NCI-H2081 (cell line): ENCODE results near the gene TTC1.
"Not testable (repeated sequence)": the region's sequence is repeated elsewhere in the genome, so short reads cannot be mapped to it uniquely, and the experiment has no call there.

Source experiments
- DNase-seq, 2 experiments: peaks; one replicate each; lab custom pipeline; 2025; lab: John Stamatoyannopoulos, UW

The TTC1 gene, protein sequence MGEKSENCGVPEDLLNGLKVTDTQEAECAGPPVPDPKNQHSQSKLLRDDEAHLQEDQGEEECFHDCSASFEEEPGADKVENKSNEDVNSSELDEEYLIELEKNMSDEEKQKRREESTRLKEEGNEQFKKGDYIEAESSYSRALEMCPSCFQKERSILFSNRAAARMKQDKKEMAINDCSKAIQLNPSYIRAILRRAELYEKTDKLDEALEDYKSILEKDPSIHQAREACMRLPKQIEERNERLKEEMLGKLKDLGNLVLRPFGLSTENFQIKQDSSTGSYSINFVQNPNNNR

DNA sequence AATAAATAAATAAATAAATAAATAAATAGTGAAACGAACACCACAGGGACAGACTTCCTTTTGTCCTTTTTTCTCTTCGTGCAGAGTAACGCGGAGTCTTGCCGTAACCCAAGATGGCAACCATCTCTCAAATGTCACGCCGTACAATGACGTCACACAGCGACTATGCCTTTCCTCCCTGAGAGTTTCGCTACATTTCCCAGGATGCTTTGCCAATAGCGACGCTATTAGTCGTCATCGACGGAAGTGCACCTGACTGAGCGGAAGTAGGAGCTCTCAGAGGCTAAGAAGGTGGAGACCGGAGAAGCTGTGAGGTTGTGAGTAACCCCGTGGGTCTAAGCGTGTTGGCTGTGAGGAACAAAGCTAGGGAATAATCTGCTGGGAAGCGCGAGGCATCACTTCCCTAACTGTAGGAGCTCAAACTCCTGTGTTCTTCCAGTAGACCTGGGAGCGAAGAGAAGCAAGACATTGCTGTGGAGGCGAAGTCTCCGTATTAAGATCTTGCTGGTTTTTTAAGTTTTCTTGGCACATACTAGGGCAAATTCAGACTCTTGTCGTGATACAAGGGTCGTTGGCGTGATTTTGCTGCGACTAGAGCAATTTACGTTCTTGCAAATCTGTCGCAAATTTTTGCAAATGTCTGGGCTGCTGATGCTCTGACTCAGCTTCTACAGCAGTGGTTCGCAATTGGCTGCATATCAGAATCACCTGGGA, at the start of gene TTC1:
Gene TTC1 (plus strand): TSS at position 263 of the 714 bp plus-strand sequence. CDS start 1,390 bp downstream, outside the sequence.
- DNase-seq, result peak; percentile 96 to 99

DNA sequence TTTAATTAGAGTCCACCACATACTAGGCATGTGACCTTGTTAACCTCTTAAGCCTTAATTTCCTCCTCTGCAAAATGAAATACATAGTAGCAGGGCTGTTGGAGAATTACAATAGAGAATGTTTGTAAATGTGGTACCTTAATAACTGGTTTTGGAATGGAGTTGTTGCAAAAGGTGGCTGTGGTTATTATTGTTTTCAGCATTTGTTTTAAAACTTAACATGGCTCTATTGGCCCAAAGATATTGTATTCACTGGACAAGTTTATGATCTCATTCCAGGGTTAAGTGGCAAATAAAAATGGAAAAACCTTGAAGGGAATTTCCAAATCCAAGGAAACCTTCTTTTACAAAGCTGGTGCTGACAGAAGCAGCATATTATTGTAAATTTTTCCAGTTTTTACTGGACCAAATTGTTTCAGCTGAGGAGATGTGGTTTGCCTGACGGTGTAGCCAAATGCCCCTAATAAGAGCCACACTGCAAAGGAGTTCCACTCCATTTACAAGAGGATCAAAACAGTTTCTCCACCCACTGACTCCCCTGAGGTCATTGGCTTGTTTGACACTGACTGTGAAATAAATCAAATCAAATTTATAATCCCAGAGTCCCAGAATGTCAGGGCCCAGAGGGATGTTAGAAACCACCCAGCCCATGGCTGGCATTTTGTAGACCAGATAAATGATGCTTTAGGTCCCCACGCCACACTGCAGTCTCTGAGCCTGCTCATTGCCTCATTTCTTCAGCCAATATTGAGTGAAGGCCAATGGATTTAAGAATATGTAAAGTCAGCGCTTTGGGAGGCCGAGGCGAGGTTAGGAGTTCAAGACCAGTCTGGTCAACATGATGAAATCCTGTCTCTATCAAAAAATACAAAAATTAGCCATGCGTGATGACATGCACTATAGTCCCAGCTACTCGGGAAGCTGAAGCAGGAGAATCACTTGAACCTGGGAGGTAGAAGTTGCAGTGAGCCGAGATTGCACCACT, 47.5 kb upstream of the TTC1 start:
- no peak for DNase-seq

DNA sequence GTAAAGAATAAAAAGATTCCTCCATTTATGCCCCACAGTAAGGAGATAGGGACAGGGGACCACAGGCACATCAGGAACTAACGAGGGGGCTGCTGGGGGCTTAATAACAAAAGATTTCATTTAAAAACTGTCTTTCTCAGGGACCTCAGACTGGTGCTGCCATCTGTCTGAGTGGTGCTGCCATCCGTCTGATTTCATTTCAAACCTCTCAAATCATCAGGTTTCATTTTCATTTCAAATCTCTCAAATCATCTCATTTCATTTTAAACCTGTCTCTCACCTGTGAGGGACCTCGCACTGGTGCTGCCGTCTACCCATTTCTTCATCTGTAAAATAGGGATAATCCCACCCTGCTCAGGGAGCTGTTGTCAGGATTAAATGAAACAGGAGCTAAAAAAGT, 46.7 kb upstream of the TTC1 start:
- DNase-seq, result no peak

DNA sequence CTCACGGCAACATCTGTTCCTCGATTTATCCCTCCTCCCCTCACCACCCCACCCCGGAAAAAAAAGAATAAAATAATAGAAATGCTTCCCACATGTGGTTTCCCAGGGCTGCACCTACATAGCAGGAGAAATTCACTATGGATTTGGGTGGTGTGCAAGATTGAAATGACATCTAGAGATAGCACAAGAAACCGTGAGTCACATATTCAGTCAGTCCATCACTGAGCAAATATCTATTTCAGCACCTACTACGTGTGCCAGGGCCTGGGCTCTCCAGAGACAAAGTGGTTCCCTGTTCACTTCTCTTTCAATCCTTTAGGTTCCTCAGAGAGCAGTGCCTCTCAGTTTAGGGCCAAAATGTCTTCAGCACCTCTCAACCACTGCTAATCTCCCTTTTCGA, 45.0 kb upstream of the TTC1 start:
- no peak for DNase-seq

DNA sequence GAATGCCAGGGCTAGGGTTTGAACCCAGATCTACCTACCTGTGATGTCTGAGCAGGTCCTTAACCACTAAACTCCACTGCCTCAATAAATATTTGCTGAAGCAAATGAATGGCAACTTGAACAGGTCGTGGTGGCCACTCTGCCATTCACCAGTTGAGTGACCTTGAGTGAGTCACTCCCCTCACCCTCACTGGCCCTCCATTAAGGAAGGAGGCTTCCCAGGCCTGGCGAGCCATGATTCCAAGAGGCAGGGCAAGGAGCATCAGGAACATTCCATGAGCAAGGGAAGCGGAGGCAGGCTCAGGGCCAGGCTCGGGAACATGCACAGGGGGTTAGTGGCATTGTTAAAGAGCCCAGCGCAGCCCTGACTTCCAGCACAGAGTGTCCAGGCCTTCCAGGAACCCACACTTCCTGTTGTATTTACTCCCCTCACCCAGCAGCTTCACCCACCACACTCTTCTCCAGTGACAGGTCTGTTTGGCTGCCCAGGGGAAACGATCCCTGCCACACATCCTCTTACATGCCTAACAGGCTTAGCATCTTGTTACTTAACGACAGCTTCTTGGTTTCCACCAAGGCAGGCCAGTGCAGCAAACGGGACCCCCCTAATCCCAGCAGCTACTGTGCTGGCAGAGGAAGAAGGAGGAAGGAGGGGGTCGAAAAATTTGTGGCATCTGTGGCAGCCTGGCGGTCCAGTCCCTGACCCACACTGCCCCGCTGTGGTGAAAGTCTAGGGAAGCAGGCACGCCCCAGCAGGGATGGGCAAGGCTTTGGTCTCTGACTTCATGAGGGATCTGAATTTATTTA, 43.7 kb upstream of the TTC1 start:
- peak in 1 of 2 experiments; percentile 4 for DNase-seq

DNA sequence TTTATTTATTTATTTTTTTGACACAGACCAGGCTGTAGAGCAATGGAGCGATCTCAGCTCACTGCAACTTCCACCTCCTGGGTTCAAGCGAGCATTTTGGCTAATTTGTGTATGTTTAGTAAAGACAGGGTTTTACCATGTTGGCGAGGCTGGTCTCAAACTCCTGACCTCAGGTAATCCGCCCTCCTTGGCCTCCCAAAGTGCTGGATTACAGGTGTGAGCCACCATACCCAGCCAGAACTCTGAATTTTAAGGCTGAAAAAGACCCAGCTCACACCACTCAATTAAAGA, 43.2 kb upstream of the TTC1 start:
- DNase-seq, result not testable (repeated sequence)

DNA sequence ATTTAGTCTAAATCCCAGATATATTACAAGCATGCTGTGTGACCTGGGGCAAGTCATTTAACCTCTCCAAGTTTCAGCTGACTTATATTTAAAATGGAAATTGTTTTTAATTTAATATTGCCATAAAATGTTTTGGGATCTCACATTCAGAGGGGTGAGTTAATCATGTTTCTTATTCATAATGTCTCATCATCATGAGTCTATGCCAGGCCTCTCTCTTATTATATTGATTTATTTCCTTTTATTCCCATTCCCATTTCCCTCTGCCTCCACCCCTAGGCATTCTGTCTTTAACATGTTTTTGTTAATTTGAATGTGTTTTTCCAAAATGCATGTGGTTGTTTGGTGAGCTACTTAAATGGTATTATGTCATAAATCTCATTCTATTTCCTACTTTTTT, 39.0 kb upstream of the TTC1 start:
- no peak for DNase-seq

DNA sequence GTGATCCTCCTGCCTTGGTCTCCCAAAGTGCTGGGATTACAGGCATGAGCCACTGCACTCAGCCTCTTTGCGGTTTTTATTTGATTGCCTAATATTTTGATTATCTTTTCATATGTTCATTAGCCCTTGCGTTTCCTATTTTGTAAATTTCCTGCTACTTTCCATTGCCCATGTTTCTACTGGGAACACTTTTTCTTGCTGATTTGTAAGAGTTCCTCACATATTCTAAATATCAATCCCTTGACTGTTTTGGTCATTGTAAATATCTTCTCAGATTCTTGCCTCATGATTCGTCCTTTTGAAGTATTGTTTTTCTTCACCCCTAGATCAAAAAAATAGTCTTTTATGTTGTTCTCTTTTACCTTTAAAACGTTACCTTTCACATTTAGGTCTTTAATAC, 37.9 kb upstream of the TTC1 start:
- DNase-seq, result no peak

DNA sequence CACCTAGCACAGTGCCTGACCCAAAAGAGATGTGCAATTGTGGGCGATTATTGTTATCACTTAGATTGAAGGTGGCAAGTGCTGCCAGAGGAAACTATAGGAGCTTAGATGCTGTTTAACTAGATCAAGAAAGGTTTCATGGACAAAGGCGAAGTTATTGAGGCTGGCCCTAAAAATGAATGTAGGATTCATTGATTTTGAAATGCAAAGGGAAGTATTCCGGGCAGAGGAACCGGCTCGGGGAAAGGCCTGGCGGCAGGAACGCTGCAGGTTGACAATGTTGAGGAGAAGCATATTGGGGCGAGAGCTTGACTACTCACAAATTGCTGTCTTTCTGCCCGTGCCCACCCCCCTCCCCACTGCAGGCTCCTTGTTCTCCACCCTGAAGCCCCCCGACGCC, 37.4 kb upstream of the TTC1 start:
- DNase-seq, result no peak

DNA sequence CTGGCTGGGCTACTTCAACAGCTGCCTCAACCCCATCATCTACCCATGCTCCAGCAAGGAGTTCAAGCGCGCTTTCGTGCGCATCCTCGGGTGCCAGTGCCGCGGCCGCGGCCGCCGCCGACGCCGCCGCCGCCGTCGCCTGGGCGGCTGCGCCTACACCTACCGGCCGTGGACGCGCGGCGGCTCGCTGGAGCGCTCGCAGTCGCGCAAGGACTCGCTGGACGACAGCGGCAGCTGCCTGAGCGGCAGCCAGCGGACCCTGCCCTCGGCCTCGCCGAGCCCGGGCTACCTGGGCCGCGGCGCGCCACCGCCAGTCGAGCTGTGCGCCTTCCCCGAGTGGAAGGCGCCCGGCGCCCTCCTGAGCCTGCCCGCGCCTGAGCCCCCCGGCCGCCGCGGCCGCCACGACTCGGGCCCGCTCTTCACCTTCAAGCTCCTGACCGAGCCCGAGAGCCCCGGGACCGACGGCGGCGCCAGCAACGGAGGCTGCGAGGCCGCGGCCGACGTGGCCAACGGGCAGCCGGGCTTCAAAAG, 36.9 kb upstream of the TTC1 start:
- peak; percentile 21 to 48 for DNase-seq

DNA sequence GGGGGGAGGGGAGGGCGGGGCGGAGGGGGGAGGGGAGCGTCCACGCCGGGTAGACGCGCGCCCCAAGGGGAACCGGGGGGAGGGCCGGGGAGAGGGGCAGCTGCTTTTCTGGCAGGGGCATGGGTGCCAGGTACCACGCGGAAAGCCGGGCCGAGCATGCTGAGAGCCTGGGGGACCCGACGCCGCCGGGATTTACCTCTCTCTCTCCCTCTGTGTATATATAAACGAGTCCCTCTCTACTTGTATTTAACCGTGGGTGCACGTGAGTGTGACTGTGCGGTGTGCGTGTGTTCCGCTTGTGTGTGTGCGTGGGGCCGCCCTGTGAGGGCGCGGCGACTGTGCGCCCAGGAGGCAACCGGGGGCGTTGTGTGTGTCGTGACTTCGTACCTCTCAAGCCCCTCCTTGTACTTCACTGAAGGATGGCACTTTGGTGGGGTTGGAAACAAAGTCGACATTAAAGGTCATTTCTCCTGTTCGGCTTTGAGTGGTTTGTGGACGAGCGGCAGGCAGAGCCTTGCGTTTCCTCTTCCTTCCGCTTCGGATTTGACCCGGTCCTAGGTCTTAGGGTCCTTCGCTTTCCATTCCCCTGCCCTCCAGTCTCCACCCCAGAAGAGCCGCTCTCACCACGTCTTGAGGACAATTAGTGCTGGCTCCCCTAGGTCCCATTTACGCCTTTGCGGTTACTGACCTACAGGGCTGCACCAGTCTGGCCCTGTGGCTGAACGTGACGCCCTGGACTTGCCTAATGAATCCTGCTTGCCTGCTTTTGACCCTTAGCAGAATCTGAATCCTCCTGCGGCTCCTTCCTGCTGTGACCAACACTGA, 36.2 kb upstream of the TTC1 start:
- DNase-seq, result no peak

DNA sequence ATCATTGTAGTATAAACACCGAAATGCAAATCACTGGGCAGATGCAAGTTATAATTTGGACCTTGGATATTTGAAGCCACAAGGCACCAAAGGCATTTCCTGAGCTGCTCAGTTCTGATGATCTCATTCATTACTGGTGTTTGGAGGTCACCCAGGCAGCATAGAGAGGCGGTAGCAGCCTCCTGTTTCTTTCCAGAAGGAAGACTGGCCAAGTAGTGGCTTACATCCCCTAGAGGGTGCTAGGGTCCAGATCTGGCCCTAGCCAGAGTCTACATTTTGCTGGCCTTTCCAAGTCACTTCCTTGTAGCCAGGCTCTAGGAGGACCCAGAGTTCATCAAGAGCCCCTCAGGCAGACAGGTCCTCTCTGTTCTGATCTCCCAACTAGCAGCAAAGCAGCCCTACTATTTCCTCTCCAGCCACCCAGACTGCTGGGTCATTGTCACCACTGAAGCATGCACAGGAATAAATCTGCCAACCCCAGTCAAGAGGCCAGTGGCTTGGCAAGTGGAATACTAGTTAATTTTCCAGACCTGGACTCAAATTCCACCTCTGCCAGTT, 33.4 kb upstream of the TTC1 start:
- DNase-seq, result no peak

DNA sequence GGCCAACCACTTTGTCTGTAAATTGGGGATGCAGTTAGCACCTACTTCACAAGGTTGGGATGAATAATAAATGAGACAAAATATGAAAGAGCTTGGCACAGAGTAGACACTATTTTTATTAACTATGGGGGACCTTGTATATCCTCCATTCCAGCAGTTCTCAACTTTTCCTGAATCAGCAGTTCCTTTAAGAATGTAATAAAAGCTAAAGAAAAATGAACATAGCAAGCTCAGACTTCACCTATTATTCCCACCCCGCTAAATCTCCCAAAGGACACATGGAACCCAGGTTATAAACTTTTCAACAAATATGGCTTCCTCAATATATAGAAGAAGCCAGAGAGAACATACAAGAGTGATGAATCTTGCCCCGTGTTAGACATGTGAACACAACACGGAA, 32.0 kb upstream of the TTC1 start:
- no peak for DNase-seq

DNA sequence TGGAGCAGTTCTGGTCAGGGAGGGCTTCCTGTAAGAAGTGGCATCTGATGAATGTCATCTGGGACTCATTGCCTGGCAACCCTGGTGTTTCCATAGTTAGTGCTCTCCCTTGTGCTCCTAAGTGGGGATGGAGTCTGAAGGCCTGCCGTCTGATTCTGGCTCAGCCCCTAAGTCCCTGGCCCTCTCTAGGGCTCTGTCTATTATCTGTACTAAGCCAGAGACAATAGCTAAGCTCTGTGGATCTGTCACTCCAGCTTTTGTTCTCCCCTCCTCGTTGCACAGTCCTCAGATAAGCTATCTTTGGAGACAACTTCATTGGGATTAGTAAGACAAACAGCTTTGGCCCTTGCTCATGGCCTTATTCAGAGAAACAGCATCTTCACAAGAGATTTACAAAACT, 30.6 kb upstream of the TTC1 start:
- no peak for DNase-seq

DNA sequence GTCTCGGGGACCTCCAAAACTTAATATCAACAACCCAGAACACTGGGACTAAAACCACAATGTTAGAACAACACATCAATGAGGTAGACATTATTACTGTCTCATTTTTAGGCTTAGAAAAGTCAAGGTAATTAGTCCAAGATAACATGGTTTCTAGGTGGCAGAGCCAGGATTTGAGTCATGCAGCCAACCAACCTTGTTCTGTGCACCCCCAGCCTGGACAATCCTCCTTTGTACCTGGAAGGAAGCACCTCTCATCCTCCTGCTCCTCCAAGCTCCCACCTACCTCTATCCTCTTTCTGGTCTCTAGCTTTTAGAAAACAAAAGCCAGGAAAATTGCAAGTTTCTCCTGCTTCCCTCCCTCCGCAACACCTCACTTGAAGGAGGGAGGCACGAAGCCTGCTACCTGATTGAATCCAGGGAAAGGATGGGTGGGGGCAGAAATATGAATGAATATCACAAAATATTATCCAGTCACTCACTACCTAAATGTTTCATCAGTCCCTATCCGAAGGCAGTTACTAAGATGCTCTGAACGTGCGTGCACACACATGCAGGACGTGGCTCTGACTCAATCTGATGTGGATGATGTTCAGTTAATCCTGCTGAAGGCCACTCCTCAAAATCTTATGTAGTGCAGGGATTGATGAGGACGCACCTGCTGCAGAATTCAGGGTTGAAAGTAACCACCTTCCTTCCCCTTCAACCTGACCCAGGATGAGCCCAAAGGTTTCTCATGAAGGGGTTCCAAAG, 26.3 kb upstream of the TTC1 start:
- DNase-seq, result no peak

DNA sequence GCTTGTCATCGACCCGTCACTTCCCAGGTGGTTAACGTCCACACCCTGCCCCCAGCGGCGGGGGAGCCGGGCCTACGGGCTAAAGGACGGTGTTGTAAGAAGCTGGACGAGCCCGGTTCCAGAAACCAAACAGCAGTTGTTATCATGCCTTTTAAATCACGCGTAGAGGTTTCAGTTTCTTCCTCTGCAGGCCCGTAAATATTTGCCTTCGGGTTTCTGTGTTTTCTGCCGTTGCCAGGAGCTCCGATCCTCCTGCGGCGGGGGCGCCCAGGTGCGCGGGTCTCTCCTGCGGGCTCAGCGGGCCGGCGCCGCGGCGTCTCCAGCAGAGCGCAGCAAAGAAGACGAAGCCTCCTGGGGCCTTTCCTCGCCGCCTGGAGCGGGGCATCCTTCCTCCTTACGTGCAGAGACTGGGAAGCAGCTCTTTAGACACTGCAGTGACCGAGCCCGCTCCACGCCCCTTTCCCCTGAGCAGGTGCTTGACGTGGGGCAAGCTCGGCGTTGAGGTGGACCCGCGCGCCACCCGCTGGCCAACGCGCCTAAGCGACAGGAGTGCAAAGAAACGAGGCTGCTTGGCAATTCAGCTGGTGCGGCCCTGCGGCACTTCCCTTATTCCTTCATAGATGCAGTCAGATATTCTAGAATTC, 21.8 kb upstream of the TTC1 start:
- peak; percentile 81 to 88 for DNase-seq

DNA sequence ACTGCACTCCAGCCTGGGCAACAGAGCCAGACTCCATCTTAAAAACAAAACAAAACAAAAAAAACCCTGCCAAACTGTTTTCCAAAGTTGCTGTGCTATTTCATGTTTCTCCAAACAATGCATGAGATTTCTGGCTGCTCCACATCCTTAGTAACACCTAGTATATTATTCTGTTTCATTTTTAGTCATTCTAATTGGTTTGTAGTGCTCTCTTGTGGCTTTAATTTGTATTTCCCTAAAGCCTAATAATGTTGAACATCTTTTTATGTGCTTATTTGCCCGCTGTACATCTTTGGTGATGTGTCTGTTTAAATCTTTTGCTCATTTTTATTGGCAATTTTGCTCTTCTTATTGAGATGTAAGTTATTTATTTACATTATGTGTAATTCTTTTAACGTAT, 18.4 kb upstream of the TTC1 start:
- no peak for DNase-seq

DNA sequence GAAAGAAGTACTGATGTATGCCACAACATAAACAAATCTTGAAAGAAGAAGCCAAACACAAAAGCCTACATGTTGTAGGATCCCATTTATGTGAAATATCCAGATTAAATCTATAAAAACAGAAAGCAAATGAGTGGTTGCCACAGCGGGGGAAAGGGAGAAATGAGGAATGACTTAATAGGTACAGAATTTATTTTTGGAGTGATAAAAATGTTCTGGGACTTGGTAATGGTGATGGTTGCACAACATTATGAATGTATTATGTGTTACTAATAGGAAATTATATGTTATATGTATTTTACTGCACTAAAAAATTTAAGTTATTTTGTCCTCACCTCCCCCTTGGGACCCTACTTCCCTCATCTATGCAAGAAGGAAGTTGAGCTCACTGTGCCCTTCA, 16.4 kb upstream of the TTC1 start:
- no peak for DNase-seq

DNA sequence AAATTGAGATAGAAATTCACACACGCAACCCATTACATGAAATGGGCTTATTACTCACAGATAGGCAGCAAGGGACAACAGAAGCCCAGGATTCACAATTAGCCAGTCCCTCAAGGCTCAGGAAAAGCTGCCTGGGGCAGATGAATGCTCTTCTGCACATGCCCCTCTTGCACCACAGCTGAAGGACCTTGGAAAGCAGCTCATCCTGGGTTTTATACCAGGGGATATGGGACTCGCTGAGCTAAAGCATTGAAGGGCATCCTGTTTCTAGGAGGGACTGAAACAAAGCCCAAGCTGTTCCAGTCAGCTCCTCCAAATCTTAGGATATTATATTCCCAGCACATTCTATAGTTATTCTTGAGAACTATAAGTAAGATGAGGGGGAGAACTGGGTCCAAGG, 15.7 kb upstream of the TTC1 start:
- DNase-seq, result no peak
